ENCODE measurements around the gene DRD3.

Gene DRD3

DNA sequence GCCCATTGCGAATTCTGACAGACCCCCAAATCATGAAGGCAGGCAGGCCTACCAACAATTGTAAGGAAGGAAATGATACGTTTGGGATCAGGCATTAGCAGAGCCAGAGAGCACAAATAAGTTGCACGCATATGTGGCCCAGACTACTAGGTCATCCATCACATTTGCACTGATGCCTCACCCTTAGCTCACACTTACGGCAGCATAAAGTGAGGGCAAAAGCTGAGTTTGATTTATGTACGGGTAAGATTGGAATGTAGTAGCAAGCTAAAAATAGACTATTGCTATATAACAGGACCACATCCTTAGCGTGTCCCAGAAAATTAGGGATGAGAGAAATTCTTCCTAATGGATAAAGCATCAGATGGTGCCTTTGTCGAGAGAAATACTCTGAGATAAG lies 63.7 kb downstream of the DRD3 start:
- no peak for DNase-seq

DNA sequence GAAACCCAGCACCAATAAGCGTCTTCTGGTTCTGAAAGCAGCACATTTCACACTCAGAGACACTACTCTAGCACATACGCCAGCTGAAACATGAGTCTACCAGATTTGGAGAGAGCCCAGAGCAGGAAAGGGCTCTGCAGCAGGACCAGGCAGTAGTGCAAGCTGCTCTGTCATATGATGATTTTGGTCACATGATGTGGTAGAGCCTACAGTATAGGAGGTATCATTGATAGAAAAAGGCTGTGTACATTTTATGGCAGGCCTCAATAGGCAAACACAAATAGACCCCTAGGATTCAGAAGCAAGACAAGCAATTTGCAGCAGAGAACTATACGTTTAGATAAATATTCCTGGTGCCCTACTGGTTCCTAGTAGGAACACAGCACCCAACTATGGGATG lies 64.1 kb downstream of the DRD3 start:
- DNase-seq, result no peak

DNA sequence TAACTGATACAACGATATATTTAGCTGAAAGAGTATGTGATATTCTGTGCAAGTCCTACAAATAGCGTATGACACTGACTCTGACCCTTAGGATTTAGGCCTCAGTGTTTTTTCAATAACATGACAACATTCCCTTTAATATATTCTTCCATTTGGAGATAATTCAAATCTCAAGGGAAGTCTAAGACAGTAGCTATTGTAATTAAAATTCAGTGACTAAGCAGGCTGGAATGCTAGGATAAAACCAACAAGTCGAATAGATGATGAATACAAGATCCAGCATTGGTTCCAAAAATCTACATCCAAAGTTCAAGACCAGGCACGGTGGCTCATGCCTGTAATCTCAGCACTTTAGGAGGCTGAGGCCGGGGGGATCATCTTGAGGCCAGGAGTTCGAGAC lies 66.2 kb downstream of the DRD3 start:
- DNase-seq, result no peak

DNA sequence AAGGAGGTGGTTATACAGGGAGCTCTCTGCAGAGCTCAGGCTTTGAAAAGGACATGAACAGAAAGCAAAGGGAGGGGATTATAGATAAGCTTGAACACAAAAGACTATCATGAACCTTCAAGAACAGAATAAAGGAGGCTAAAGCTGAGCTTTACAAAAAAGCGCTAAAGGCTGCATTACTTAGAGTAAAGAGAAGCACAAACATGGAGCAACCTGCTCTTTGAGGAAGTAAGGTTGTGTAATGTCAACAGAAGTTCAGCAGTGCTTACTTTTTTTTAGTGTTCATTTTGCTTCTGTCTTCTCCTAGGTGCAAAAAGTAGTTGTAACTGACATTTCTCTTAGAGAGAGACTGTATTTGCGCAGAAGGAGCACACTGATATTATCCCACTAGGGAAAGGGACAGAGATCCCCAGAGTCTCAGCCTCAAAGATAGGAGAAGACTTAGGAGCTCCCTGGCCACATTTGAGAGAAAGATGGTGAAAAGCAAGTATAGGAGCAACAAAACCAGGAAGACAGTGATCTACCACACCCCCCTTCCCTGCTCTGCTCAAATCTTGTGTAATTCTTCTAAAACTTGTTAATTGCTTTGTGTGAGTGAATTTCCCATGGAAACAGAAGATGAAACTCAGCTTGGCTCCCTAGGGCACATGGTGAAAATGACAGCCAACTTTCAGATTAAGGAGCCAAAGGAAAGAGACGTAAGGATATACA lies 67.6 kb downstream of the DRD3 start:
- no peak for DNase-seq

DNA sequence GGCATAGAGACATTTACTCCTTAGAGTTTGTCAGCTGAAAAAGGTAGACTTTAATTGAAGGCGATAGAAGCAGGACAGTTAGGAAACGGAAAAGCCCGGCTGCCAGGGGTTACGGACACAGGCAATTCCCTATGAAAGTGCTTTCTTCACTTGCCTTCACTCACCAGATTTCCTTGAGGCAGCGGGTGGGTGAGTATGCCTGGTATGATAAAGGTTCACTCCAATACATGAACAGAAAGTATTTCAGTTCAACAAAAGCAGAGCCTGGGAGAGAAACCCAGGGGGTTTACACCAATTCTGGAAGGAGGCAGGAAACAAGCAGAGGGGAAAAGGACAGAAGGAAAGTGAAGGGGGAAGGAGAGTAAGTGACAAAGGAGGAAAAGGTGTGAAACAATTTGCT lies 68.4 kb downstream of the DRD3 start:
- DNase-seq, result no peak

DNA sequence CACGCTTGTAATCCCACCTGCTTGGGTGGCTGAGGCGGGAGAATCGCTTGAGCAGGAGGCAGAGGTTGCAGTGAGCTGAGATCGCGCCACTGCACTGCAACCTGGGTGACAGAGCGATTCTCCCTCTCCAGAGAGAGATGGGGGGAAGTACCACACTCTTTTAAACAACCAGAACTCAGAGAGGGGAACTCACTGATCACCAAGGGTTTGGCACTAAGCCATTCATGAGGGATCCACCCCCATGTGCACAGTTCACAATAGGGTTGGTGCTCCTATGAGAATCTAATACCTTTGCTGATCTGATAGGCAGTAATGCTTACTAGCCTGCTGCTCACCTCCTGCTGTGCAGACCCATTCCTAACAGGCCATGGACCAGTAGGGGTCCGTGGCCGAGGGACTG lies 70.7 kb downstream of the DRD3 start:
- DNase-seq, result no peak

DNA sequence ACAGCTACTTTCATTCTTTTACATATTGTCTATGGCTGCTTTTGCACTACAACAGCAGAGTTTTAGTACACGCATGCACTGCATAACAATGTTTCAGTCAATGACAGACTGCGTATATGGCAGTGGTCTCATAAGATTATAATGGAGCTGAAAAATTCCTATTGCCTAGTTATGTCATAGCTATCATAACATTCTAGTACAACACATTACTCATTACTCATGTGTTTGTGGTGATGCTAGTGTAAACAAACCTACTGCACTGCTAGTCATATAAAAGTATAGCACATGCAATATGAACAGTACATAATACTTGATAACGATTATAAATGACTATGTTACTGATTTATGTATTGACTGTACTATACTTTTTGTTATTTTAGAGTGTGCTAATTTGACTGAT lies 74.4 kb downstream of the DRD3 start:
- no peak for DNase-seq

DNA sequence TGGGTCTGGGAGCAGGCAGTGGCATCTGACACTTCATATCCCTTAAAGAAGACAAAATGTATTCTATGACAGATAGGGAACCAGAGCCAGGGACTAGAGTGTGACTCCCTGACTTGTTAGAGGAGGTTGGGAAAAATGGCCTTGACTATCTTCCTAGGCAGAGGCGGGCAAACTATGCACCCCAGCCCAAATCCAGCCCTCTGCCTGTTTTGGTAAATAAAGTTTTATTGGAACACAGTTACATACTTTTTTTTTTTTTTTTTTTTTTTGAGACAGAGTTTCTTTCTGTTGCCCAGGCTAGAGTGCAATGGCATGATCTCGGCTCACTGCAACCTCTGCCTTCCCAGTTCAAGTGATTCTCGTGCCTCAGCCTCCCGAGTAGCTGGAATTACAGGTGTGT lies 75.0 kb downstream of the DRD3 start:
- no peak for DNase-seq

DNA sequence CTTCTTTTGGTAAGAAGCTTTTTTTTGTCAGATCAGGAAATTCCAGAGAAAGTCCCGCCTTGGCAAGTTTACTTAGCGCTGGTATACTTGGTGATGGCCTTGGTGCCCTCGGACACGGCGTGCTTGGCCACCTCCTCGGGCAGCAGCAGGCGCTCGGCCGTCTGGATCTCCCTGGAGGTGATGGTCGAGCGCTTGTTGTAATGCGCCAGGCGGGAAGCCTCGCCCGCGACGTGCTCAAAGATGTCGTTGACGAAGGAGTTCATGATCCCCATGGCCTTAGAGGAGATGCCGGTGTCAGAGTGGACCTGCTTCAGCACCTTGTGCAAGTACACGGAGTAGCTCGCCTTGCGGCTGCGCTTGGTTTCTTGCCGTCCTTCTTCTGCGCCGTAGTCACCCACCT lies 75.7 kb downstream of the DRD3 start:
- DNase-seq, result no peak

DNA sequence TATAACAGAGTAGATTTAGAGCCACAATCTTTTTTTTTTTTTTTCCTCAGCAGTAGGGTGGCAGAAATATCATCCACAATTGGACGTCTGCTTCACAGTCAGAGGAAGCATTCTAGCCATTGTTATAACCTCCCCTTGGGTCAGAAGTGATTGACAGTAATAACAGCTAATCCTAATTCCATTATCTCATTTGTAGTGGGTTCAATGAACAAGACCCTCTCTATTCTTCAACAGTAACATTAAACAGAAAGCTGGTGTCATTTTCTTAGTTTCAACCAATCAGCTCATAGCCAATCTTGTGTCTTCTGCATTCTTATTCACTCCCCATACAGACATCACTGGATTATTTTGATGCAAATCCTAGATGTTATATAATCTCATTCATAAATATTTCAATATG lies 77.8 kb downstream of the DRD3 start:
- DNase-seq, result no peak

DNA sequence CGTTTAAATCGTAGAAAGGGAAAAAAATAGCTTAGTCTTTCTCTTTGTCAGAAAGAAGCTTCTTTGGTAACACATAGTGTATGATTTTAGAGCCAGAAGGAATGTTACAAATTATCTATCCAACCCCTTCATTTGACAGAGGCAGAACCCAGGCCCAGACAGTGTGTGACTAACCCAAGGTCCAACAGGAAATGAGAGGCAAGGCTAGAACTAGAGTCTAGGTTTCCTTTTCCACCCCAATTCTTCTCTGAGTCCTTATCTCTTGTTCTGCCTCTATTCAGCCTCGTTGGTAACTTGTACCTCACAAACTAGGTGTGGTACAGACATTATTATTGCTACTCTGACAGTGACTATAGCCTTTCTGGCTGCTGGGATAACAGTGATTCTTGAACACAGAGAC lies 83.1 kb downstream of the DRD3 start:
- DNase-seq, result no peak

DNA sequence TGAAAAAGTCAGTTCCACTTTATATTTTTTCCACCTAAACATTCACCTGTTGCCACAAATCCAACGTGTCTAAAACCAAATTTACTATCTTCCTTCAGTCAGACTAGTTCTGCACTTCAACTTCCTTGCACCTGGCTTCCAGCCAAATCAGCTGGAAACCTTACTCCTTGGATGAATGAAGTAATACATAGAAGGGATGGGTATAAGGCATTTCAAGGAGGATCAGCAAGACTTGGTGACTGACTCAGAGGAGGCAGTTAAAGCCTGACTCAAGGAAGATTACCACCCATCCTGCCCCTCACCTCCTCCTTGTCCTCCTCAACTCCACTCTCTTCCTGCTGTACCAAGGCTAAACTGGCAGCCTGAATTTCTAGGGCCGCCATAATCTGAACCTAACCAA lies 85.3 kb downstream of the DRD3 start:
- DNase-seq, result peak; percentile 14

DNA sequence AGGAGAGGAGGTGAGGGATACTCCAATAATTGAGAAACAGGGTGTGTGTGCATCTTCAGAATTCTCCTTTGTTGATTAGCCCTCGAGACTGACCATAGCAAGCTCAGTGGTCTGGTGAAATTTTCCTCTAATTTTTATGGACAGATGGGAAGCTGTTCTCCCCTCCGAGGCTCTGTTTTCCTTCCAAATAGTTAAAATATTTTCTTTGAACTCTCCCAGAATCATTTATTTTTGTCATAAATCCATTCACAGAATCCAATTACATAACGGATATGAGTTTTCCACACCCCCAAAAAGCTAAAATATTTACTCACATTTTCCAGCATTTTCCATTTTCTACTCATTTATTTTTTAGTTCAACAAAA lies 85.9 kb downstream of the DRD3 start:
- DNase-seq, result no peak

DNA sequence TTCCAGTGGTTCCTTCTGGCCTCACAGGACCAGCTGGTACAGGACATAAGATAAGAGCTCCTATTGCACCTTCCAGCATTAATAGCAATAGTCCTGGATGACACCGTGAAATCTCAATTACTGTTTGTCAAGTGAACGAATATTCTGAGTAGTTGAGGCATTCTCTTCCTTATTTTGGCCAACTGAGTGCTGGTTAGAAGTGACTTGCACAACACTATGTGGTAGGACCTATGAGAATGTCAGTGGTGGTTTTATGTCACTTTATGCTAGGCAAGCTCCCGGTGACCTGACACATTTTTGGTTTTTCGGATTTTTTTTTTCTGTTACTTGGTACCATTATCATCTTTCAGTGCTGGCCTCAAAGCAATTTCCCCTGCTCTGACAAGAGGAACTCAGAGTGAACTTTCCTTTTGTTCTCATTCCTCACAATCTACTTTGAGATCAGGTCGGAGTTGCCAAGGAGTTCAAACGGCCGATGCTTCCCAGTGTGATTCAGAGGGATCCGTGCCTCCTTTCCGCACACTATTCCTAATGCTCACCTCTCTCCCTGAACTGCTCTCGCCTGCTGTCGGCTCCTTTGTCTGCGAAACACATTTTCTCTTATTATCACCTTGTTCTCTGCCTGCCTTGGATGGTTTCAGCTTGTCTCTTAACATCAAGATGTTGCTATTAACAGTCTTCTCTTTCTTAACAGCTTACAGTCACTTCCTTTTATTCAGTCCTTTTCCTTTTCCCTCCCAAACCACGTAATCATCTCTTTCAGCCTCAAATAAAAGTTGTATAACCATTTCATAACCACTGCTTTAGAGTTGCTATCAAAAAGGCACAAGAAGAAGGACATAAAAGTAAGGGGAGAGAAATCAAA lies 86.5 kb downstream of the DRD3 start:
- no peak for DNase-seq

DNA sequence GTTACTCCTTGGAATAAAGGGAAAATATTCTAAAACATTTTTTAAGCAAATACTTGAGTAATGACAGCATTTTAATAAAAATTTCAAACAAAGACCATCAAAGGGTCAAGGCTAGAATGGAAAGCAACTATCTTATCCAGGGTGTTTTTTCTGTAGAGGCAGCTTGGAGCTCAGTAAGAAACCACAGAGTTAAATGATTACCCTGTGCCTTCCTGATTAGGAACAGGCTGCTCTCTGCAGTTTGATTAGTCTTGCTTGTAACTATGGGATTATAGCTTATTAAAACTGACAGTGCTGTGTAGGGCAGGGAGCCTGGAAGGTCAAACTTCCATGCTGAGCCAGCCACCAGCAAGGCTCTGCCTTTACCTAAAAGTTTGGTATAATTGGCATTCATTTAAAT lies 89.2 kb downstream of the DRD3 start:
- DNase-seq, result no peak

DNA sequence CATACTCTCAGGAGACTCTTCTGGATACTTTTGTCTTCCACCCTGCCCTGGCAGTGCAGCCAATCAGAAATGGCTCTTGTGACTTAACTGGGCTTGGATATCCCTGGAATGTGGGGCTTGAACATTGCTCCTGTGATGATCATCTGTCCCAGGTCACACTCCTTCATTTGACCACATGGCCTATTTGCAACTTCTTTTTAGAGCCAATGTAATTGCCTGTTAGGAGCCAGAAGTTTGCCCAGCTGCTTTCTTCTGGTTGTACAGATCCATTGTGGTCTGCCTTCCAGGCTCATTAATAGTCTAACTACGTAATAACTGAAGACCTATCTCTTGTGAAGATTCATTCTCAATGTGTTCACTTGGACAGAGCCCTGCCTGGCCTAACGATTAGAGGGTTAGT lies 92.5 kb downstream of the DRD3 start:
- DNase-seq, result no peak

DNA sequence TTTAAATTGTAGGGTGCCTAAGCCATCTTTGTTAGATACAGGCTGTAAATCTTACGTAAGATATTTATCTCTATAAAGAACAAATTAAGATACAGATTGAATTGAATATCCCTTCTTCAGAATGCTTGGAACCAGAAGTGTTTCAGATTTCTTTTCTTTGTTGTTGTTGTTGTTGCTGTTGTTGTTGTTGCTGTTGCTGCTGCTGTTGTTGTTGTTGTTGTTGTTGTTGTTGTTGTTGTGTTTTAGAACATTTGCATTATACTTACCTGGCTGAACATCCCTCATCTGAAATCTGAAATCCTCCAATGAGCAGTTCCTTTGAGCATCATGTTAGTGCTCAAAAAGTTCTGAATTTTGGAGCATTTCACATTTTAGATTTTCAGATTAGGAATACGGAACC lies 95.7 kb downstream of the DRD3 start:
- DNase-seq, result no peak

DNA sequence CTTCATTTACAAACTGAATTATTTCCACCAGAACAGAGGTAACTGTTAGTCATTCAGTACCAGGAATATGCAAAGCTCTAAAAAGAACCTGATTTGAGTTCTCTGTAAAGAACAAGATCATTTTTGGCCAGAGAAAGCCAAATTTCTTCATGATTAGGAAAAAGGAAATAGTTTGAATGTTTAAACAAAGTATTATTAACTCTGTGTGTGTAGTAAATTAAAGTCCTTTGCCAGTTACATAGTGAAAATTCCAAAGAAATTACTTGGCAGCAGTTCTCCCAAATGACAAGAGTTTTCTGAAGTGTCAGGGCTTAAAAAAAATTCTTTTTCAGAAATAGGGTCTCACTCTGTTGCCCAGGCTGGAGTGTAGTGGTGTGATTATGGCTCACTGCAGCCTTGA lies 97.8 kb downstream of the DRD3 start:
- DNase-seq, result no peak

DNA sequence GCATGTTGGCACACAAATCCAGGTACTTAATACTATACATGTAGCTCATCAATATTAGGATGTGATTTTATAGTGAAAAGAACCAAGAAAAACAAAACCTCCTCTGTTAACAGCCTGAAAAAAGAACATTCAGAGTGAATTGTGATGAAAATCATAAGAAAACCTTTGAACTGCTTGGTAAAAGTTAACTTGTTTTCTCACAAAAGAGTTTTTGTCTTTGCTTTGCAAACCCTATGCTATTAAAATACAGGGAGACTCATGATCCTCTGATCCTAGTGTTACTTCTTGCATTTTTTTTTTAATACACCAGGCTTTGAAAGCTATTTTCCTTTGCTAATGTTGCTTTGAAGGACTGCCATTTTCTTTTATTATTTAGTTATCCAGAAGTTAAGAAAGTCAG lies 98.7 kb downstream of the DRD3 start:
- DNase-seq, result no peak

DNA sequence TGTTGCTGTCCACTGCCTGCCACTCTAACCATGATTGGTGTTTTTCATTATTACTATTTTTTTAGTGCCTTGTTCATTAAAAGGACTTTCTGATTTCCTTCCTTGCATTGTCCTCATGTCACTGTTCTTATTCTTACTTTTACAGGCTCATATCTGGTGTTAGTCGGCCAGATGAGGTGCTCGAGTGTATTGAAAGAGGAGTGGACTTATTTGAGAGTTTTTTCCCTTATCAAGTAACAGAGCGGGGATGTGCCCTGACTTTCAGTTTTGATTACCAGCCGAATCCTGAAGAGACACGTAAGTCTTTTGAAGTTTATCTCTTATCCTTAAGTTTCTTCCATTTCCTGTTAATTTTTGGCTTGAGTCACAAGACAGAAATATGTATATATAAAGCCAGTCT lies 99.1 kb downstream of the DRD3 start:
- DNase-seq, result no peak

DNA sequence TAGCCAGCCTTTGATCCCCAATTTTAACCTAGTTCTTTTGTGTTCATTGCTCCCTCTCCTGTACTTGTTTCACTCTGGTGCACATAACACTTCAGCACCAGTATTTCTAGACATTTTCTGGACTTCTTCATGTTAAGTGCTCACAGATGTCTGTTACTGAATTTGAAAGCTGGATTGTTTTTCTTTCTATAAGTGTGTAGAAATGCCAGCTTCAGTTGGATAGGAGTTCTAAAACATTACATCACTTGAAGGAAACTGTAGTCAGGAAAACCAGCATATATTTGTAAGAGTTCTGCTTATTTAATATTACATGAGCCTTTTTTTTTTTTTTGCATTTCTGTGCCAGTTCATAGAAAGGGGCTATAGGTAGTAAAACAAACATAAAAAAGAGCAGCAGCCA lies 100.7 kb downstream of the DRD3 start:
- DNase-seq, result no peak
